ENCODE data around the gene TSPEAR.

Gene TSPEAR

GRCh38 chr21:44716984-44717383 is 5.6 kb upstream of the TSPEAR start:
- no peak for DNase-seq (ENCODE audit: low spot score)
- TF ChIP-seq CTCF (IDR thresholded peaks at IDR 0.05; ENCODE audit: extremely low read depth, insufficient read depth, missing control alignments) = no peak
- in situ Hi-C loops (cut with MboI; ENCODE audit: low pct_unique_long_range_greater_than_20kb, low sequenced_read_pairs, unreplicated experiment) = loop anchor here (10.0 kb wide), 1 partner anchor 58 kb away; no protein-coding TSS in a partner anchor

GRCh38 chr21:44714905-44715304 is 3.5 kb upstream of the TSPEAR start:
- DNase-seq (ENCODE audit: low spot score) = no peak
- TF ChIP-seq CTCF (IDR thresholded peaks at IDR 0.05; ENCODE audit: extremely low read depth, insufficient read depth, missing control alignments) = no peak
- in situ Hi-C loops (cut with MboI; ENCODE audit: low pct_unique_long_range_greater_than_20kb, low sequenced_read_pairs, unreplicated experiment) = loop anchor here (10.0 kb wide), 1 partner anchor 60 kb away; no protein-coding TSS in a partner anchor

- DNase-seq (ENCODE audit: low spot score) = no peak
- TF ChIP-seq CTCF (IDR thresholded peaks at IDR 0.05; ENCODE audit: extremely low read depth, insufficient read depth, missing control alignments) = no peak
- in situ Hi-C loops (cut with MboI; ENCODE audit: low pct_unique_long_range_greater_than_20kb, low sequenced_read_pairs, unreplicated experiment) = loop anchor here (10.0 kb wide), 1 partner anchor 61 kb away; no protein-coding TSS in a partner anchor
Measured at GRCh38 chr21:44713846-44714245, 2.5 kb upstream of the TSPEAR start.

GRCh38 chr21:44713130-44713529 is 1.8 kb upstream of the TSPEAR start:
- TF ChIP-seq CTCF (IDR thresholded peaks at IDR 0.05; ENCODE audit: extremely low read depth, insufficient read depth, missing control alignments) = no peak
- in situ Hi-C loops (cut with MboI; ENCODE audit: low pct_unique_long_range_greater_than_20kb, low sequenced_read_pairs, unreplicated experiment) = loop anchor here (10.0 kb wide), 1 partner anchor 62 kb away; no protein-coding TSS in a partner anchor
- no peak for DNase-seq (ENCODE audit: low spot score)

- no peak for TF ChIP-seq CTCF (IDR thresholded peaks at IDR 0.05; ENCODE audit: extremely low read depth, insufficient read depth, missing control alignments)
- in situ Hi-C loops (cut with MboI; ENCODE audit: low pct_unique_long_range_greater_than_20kb, low sequenced_read_pairs, unreplicated experiment) = loop anchor here (10.0 kb wide), 1 partner anchor 62 kb away; no protein-coding TSS in a partner anchor
- DNase-seq (ENCODE audit: low spot score) = no peak
Measured at GRCh38 chr21:44712203-44713028, 1.0 kb upstream of the TSPEAR start.

- no peak for TF ChIP-seq CTCF (IDR thresholded peaks at IDR 0.05; ENCODE audit: extremely low read depth, insufficient read depth, missing control alignments)
- no peak for DNase-seq (ENCODE audit: low spot score)
- in situ Hi-C loops (cut with MboI; ENCODE audit: low pct_unique_long_range_greater_than_20kb, low sequenced_read_pairs, unreplicated experiment) = loop anchor here (10.0 kb wide), 1 partner anchor 64 kb away; no protein-coding TSS in a partner anchor
Measured at GRCh38 chr21:44710756-44711326, 531 bp downstream of the TSPEAR start.

All from GM13977 (cell line).